Measurements from ENCODE around the gene PPIB.

- TF ChIP-seq CTCF (IDR thresholded peaks at IDR 0.05) (no peak), JUNB (IDR thresholded peaks at IDR 0.05) (no peak), RAD21 (conservative IDR thresholded peaks at IDR 0.05 in 1 of 2, IDR thresholded peaks at IDR 0.05 in 1 of 2) (no peak), EP300 (IDR thresholded peaks at IDR 0.05) (no peak)
- TF ChIP-seq, protein P1, sequence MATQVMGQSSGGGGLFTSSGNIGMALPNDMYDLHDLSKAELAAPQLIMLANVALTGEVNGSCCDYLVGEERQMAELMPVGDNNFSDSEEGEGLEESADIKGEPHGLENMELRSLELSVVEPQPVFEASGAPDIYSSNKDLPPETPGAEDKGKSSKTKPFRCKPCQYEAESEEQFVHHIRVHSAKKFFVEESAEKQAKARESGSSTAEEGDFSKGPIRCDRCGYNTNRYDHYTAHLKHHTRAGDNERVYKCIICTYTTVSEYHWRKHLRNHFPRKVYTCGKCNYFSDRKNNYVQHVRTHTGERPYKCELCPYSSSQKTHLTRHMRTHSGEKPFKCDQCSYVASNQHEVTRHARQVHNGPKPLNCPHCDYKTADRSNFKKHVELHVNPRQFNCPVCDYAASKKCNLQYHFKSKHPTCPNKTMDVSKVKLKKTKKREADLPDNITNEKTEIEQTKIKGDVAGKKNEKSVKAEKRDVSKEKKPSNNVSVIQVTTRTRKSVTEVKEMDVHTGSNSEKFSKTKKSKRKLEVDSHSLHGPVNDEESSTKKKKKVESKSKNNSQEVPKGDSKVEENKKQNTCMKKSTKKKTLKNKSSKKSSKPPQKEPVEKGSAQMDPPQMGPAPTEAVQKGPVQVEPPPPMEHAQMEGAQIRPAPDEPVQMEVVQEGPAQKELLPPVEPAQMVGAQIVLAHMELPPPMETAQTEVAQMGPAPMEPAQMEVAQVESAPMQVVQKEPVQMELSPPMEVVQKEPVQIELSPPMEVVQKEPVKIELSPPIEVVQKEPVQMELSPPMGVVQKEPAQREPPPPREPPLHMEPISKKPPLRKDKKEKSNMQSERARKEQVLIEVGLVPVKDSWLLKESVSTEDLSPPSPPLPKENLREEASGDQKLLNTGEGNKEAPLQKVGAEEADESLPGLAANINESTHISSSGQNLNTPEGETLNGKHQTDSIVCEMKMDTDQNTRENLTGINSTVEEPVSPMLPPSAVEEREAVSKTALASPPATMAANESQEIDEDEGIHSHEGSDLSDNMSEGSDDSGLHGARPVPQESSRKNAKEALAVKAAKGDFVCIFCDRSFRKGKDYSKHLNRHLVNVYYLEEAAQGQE (IDR thresholded peaks at IDR 0.05) = no peak
Observed at GRCh38 chr15:64121614-64122013, 41.2 kb downstream of the PPIB start.
